NCI-H748 (cell line): ENCODE data around the gene PITPNB.

ENCODE experiments used
- DNase-seq: peaks from one replicate; lab custom pipeline; 2025; ENCODE audit not compliant: unreplicated experiment; lab: John Stamatoyannopoulos, UW

Gene PITPNB

DNA sequence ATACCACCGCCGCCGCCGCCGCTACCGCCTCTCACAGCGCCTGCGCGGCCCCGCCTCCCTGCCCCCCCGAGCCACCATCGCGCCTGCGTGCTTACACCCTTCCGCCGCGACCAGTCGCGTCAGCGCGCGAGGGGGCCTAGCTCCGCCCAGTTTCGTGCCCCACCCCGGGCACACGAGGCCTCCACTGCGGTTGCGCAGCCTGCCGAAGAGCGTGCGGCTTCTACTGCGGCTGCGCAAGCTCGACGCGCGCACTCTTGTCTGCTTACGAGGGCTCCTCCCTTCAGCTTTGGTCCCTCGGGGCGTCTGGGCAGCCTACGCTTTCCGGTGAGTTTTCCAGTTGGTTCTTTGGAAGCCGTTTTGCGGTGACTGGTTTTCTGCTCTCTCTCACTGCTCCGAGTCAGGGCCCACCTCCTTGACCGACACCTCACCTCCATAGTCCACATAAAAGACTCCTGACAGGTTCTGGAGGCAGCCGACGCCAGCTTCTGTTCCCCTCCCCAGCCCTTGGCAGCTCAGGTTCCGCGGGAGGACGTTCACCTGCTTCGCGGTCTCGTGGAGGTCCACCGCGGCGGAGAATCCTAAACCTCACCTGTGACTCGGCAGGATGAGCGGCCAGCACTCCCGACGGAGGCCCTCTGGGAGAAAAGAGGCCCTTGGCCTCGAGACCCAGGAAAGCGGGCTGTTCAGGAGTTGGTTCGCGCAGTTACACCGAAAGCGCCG is at the start of gene PITPNB:
PITPNB (minus strand) TSS at position 35 of the 720 bp plus-strand sequence. CDS start 65 bp downstream, outside the sequence.
- peak; percentile 94 for DNase-seq

DNA sequence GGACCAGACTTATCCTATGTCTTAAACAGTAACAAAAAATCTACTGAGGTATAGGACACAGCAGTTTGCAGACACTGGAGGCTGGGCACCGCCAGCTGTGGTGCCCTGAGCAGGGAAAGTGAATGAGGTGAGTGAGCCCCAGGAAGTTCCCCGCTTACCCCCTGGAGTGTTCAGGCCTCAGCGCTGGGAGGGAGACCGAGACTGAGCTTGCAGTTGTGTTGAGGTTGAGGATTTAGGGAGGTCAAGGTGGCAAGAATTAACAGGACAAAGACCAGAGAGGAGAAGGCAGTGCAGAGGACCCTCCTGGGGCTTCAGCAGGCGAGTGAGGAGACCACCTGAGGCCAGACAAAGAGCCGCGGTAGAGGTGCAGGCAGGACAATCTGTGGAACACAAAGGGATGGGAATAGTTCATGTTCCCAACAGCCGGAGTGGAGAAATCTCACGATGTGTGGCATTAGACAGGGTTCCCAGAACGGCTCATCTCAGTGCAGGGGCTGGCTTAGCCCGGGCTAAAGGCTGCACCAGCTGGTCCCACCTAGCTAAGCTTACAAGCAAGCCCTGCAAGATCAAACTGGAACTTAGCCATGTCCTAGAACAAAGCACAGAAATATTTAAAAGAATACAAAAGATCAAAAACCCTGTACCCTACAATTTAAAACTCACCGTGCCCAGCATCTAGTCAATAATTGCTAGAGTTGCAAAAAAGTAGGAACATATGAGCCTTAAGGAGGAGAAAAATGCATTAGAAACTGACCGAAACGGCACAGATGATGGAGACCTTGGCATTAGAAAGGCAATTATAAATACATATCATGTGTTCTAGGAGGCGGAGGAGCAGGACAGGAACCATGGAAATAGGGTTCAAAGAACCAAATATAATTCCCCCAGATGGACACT is 47.4 kb upstream of the PITPNB start:
- no peak for DNase-seq

DNA sequence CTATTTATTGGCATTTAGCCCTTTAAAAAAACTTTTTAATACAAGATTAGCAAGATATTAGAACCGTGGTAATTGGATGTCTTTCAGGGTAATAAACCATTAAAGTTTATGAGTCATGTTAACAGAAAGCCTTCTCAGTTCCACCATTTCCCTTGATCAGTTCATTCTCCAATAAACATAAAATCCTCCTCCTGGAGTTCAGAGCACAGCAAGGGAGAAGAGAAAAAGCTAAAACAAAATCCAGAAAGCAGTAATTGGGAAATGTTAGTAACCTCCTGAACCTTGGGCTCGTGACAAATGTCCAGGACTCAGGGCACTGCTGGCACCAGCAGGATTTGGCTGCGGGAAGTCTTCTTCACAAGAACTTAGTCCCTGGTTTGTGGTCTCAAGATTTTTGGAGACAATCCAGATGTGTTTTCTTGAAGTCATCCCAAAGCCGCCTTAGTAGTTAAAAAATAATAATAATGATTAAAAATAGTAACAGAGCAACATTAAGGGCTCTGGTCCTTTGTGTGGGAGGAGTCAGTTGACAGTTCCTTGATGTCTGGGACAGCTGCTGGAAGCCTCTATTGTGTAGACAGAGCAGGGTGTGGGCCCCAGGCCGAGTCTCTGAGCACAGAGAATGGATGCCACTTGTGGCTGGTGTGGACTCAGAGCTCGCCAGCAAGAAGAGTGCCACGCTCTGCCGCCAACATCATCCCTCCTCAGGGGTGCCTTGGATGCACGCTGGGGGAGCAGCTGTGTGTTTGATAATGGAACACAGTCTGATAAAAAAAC is 43.4 kb upstream of the PITPNB start:
- no peak for DNase-seq

DNA sequence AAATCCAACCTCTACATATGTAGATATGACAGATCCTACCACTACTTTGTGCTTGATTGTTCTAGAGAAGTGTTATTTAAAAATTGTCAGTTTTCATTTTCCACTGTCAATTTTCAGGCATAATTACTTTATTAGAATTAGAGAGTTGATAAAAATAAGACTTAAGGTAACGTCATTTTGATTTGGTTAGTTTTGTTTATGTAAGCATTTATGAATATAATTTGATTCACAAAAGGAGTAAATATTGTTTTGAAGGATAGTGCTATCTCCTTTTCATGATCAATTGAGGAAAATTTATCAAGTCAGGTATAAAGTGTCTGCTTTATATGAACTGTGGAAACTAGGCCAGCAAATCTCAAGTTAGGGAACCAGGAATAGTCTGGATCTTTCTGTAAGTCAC is 42.6 kb upstream of the PITPNB start:
- DNase-seq = no peak

DNA sequence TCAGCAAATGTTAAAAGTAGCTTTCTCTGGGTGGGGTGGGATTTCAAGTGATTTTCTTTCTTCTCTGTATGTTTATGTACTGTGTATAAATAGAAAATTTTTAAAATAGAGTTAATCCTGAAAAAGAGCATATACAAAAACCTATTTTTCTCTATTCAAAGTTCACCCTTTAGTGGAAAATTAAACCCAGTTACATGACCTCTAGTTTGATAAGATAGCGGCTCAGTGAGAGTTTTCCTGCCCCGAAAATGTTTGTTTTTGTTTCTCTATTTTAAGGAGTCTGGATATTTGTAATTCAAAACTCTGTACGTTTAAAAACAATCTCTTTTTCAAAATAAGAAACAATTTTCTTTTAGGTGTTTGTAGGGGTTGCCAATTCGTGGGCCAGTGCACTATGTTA is 42.1 kb upstream of the PITPNB start:
- no peak for DNase-seq

DNA sequence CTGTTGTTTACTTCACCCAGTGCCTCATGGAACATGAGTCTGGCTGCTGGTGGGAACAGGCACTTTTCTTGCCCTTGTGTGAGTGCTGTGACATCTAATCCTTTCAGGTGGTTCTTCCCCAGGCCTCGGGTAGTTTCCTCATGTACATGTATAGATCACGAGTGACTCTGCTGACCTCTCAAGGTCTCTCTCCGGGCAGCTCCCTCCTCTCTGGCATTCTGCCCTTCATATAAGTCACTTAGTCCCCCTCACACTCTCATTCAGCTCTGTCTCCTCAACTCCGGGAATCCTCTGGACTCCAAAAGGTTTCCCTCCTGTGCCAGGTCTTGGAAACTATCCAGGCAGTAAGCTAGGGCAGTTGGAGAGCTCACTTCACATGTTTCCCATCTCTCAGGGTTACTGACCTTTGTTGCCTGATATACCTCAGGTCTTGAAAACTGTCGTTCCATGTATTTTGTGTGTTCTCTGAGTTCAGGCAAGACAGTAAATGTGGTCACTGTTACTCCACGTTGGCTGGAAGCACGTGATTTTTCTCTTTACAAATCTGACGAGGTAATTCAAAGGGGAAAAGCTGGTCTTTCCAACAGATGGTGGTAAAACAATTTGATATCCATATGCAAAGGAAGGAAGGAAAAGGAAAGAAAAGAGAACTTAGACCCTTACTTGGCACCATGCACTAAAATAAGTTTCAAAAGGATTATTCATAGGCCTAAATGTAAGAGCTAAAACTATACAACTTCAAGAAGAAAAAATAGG is 40.5 kb upstream of the PITPNB start:
- no peak for DNase-seq

DNA sequence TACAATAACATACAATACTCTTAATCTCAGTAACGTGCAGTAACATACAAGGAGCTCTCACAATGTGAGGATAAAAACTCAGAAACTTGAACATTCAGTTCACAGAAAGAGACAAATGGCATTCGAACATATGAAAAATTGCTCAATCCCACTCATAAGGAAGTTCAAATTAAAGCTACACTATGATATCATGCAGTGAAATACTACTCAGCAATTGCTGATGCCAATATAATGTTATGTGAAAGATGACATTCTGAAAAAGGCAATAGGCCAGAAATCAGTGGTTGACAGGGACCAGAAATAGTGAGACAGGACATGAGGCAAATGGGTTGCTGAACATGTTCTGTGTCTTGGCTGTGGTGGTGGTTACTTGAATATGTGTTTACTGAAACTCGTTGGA is 33.7 kb upstream of the PITPNB start:
- DNase-seq = no peak

DNA sequence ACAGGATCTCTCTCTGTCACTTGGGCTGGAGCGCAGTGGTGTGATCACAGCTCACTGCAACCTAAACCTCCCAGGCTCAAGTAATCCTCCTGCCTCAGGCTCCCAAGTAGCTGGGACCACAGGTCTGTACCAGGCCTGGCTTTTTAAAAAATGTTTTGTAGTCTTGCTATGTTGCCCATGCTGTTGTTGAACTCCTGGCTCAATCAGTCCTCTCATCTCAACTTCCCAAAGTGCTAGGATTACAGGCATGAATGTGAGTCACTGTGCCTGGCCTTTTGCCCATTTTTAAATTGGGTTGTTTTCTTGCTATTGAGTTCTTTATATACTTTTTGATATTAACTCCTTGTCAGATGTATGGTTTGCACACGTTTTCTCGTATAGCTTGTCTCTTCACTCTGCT is 33.0 kb upstream of the PITPNB start:
- DNase-seq = no peak

DNA sequence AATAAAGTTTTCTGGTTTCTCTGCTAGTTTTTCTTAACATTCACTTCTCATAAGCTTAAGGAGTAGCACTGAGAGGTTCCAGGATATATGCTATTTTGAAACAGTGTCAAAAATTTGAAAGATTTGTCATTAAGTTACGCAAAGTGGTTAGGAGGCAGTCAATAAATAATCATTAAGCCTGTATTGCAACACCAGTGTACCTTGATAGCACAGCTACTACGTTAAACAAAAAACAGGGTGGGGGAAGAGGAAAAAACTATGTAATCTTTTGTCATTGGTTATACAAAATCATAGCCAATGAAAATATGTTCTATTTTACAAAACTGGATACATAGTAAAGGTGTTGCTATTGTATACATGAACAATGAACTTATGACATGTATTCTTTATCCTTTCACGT is 30.4 kb upstream of the PITPNB start:
- DNase-seq = no peak

DNA sequence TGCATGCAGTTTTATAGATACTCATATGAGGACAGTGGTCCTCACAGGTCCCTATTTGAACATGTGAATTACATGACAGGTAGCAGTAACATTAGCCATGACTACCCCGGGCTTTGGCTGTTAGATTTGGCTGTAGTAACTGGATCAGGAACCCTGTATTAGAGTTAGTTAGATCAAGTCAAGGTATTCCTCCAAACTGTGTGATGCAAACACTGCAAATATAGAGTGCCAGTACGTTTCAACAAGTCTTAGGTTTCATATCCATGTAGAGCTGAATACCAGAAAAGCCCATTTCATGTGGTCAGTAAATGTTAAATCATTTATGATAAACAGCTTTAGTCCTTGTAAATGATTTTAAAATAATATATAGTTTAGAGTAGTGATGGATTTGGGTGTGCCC is 29.5 kb upstream of the PITPNB start:
- DNase-seq = no peak

DNA sequence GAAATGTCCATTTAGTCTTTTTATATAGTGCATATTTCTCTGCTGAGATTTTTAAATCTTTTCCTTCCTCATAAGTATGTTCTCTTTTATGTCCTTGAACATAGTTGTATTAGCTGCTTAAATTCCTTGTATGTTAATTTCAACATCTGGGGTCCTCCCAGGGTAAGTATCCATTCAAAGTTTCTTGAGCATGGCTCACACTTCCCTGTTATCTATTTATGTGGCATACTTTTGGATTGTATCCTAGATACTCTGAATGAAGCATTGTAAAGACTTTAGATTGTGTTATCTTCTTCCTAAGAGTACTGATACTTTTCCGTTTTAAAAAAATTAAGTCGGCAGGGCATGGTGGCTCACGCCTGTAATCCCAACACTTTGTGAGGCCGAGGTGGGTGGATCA is 28.4 kb upstream of the PITPNB start:
- no peak for DNase-seq

DNA sequence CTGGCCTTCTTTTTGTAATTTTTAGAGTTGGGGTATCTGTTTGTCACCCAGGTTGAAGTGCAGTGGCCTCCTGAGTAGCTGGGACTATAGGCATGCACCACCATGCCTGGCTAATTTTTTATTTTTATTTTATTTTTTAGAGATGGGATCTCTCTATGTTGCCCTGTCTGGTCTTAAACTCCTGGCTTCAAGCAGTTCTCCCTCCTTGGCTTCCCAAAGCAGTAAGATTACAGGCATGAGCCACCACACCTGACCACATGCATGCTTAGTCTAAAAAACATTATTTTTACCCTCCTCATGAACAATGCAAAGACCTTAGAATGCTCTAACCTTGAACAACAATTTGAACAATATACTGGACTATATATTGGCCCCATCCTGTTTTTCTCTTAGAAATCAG is 22.1 kb upstream of the PITPNB start:
- DNase-seq = no peak

DNA sequence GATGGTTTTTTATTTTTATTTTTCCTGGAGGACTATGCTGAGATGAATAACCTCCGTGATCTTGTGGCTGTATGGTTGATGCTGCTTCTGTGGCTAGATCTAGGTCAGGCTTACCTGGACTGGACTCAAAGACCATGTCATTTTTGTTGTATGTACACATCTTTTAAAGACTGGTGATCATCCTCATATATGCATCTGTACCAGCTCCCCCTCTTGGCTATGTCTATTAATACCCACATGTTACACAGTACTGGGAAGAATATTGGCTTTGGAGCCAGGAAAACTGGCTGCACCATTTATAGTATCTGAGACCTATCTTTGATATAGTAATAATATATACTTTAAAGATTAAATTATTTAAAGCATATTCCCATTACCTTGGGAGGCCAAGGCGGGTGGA is 18.4 kb upstream of the PITPNB start:
- DNase-seq = no peak

DNA sequence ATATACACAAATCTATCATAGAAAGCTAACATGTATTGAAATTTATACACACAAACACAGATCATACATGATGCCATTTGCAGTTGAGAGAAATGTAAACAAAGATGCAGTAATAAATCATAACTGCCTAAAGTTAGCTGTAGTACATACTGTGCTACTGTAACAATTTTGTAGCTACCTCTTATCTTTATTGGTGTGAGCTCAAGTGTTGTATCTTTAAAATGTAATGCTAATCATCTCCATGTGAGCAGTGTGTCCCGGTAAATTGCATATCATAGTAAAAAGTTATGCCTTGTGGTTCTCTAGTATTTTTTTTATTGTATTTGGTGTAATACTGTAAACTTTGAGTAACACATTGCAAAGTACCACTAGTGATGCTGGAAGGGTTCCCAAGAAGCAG is 16.8 kb upstream of the PITPNB start:
- no peak for DNase-seq

DNA sequence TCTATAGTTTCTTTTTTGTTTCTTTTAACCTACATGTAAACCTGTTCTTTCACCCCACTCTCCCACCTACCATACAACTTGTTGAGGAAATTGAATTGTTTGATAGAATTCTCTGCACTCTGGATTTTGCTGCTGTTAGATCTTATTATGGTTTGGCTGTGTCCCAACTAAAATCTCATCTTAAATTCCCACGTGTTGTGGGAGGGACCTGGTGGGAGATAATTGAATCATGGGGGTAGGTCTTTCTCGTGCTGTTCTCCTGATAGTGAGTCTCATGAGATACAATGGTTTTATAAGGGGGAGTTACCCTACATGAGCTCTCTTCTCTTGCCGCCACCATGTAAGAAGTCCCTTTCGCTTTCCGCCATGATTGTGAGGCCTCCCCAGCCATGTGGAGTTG is 15.0 kb upstream of the PITPNB start:
- DNase-seq = no peak

DNA sequence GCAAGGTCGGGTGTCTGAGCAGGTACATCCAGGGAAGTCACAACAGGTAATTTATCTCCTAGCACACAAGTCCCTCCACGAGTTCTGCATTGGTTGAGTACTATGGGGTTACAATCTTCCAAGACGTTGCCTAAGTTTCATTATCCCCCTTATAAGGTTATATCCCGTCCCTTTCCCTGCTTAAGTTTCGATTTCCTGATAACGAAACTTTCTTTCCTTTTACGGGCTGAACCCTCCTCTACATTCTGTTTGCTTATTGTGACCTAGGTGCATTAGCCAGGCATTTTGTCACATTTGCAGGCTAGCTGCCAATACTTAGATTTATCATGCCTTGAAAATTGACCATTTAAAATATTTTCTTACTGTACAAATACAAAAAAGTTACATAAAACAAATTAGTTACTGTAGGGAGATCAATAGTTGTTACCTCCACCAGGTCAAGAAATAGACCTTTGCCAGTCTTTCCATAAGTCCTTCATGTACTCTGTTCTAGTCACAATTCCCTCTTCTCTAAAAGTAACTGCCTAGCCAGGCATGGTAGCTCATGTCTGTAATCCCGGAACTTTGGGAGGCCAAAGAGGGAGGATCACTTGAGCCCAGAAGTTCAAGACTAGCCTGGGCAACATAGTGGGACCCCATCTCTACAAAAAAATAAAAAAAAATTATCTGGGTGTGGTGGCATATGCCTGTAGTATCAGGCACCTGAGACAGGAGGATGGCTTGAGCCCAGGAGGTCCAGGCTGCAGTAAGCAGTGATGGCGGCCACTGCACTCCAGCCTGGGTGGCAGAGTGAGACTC is 14.3 kb upstream of the PITPNB start:
- DNase-seq = no peak

DNA sequence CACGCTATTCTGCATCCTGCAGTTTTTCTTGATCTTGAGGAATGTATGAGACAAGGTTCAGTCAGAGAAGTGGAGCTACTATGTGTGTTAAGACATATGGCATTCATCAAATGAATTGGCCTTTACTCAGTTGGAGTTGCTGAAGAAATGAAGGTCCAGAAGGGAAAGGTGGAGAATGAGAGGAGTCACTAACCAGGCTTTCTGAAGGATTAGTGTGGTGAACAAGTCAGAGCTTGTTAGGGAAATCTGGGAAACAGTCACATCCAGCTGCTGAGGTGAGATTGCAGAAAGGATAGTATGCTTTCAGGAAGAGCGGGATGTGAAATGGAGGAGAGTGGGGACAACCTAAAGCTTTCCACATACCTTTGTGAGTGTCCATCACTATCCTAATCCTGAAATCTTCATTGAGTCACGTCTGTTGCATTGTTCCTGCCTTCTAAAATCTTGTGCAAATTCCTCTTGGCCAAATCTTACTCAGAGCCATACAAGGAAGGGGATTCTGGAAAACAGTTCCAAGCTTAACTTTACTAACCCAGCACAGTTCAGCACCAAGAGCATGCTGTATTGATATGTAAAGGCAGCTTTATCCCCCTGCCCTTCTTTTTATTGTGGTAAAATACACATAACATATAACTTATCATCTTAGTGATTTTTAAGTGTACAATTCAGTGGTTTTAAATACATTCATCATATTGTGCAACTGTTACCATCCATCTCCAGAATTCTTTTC is 11.4 kb upstream of the PITPNB start:
- DNase-seq = no peak

DNA sequence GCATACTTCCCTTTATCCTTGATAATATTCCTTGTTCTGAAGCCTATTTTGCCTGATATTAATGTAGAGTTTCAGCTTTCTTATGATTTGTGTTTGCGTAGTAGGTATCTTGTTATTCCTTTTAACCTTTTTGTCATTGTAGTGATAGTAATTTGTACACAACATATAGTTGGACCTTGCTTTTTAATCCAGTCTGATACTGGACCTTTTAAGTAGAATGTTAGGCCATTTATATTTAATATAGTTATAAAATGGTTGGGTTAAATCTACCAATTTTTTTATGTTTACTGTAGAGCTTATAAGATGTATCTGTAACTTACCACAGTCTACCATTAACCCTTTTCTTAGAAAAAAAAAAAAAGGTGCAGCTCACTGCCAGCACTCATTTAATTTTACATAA is 8.6 kb upstream of the PITPNB start:
- no peak for DNase-seq

DNA sequence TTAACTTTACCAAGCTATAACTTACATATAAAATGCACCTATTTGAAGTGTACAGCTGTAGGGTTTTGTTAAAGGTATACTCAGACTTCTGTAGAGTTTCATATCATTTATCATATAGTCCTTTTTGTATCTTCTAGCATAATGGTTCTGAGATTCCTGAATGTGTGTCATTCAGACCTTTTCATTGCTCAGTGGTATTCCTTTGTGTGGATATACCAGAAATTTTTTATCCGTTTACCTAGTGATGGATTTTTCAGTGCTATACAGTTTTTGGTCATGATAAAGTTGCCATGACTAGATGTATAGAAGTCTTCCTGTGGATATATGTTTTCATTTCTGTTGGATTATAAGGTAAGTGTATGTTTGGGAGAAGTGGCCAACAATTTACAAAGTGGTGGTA is 6.3 kb upstream of the PITPNB start:
- no peak for DNase-seq
